ENCODE data around the gene FAM53B.

DNA sequence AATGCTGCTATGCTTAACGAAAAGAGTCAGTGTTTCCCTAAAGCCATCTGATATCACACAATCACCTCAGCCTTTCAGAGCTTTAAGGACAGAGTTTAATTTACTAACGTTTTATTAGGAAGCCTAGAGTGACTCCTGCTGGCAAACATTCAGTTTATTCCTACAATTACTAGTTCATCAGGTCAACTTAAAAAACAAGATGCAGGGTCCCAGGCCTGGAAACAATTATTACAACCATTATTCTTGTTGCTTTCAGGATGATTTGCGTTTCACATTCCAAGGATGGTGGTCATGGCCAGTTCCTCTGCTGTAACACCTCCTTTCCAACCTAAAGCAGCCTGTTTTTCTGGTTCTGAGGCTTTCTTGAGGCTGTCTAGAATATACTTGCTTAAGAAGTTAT lies 1.5 kb upstream of the FAM53B start:
- TF ChIP-seq EZH2 (IDR thresholded peaks at IDR 0.05; ENCODE audit: insufficient read depth, poor library complexity, severe bottlenecking) (no peak), EZH2phosphoT487 (IDR thresholded peaks at IDR 0.05; ENCODE audit: insufficient read depth, low read depth) (no peak)
